Activated naive CD8-positive, alpha-beta T cell (primary cell): ENCODE results near the gene KCP.
A peak's percentile ranks its signal among the peaks of the same experiment; 100 is the strongest.

Experiments
- H3K27ac Mint-ChIP-seq: one replicate; pipeline ENCODE4 v1.8.0; 2021; ENCODE audit warnings: mixed read lengths
- H3K27me3 Mint-ChIP-seq: one replicate; pipeline ENCODE4 v1.8.0; 2021; ENCODE audit warnings: mixed read lengths
- H3K36me3 Mint-ChIP-seq: one replicate; pipeline ENCODE4 v1.8.0; 2021; ENCODE audit warnings: mixed read lengths
- H3K4me1 Mint-ChIP-seq: one replicate; pipeline ENCODE4 v1.8.0; 2021; ENCODE audit warnings: low read depth, mixed read lengths
- H3K4me3 Mint-ChIP-seq: one replicate; pipeline ENCODE4 v1.8.0; 2021; ENCODE audit warnings: mild to moderate bottlenecking, mixed read lengths
- H3K9me3 Mint-ChIP-seq: one replicate; pipeline ENCODE4 v1.8.0; 2021; ENCODE audit warnings: low read depth, mixed read lengths

The KCP gene

DNA sequence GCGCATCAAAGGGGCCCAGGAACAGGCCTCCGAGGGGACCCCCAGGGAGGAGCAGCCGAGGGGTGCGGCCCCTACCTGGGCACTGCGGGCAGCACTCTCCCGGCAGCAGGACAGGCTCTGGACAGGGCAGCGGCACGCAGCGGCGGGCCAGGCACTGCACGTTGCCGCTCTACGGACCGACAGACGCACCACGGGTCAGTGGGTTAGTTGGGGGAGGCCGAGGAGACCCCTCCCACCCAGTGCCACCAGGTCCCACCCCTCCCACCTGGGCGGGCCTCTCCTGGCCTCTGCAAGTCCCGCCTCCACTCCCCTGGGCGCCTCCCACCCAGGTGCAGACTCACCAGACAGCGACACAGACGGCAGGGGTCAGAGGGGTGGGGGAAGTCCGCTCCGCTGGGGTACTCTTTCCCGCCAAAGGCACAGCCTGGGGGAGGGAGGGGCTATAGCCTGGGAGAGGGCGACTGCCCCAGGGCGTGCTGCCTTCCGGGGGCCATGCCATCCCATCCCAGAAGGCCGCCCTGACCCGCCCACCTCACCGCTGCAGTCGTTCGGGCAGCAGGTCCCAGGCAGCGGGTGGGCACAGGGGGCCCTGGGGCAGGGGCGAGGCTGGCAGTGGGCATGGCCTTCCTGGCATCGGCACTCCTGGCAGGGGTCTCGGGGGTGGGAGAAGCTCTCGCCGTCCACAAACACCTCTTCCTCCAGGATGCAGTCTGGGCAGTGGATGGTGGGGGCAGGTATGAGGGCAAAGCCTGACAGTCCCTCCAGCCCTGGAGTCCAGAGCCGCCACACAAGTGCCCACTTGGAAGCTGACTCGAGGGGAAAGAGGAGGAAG is 19.2 kb downstream of the KCP start:
- peaks cover 2% of the 10 kb centered on the region for H3K4me1 Mint-ChIP-seq
- peaks cover 3% of the 10 kb centered on the region for H3K27me3 Mint-ChIP-seq
- H3K36me3 Mint-ChIP-seq, result no peaks in the 10 kb centered on the region
- H3K27ac Mint-ChIP-seq, result no peak overlapping the region
- H3K9me3 Mint-ChIP-seq, result no peaks in the 10 kb centered on the region
- H3K4me3 Mint-ChIP-seq, result peak overlapping the region; percentile 32

DNA sequence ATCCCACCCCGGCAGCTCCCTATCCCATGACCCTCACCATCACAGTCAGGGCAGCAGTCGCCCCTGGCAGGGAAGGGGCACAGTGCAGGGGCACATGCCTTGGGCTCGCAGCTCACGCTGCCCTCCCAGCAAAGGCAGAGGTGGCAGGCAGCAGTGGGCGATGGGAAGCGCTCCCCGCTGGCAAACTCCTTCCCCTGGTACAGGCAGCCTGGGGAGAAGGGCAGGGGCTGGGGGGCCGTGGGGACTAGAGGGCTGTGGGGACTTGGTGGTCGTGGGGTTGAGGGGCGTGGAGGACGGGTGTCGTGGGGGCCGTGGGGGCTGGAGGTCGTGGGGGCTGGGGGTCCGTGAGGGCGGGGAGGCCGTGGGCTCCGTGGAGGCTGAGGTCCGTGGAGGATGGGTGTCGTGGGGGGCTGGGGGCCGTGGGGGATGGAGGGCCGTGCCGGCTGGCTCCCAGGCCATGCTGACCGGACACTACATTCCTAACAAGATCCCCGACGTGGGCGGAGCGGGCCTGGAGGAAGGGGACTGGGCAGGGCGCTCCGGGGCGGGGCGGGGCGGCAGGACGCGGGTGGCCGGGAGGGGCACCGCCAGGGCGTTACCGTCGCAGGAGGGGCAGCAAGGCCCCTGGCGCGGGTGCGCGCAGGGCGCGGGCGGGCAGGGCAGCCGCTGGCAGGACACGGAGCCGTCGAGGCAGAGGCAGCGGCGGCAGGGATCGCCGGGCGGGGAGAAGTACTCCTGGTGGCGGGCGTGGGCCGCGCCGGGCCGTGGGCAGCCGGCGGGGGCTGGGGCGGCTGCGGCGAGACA is 20.0 kb downstream of the KCP start:
- Mint-ChIP-seq H3K9me3 (no peaks in the 10 kb centered on the region), H3K4me3 (peak overlapping the region; percentile 49), H3K36me3 (no peaks in the 10 kb centered on the region), H3K27ac (no peak overlapping the region), H3K27me3 (peaks cover 6% of the 10 kb centered on the region), H3K4me1 (peaks cover 2% of the 10 kb centered on the region)

DNA sequence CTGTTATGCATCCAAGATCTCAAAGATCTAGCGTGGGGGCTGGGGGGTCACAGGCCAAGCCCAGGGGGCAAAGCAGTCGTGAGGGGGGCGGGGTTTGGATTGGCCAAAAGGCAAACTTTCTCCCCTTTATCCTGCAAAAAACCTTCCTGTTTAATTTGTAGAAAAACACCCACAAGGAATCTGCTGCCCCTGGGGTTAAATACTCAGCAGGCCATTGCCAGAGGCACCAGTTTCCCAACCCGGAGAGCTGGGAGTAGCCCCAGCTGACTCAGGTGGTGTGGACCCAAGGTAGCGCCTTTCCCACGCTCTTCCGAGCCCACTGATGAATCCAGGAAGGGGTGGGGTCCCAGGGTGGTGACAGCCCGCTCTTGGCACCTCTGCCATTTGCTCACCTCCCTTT is 21.4 kb downstream of the KCP start:
- Mint-ChIP-seq H3K36me3 (no peaks in the 10 kb centered on the region), H3K27me3 (peaks cover 6% of the 10 kb centered on the region), H3K4me1 (peaks cover 2% of the 10 kb centered on the region), H3K27ac (no peak overlapping the region), H3K9me3 (no peaks in the 10 kb centered on the region), H3K4me3 (no peak overlapping the region)

- no peaks in the 10 kb centered on the region for H3K9me3 Mint-ChIP-seq
- no peak overlapping the region for H3K27ac Mint-ChIP-seq
- no peak overlapping the region for H3K4me3 Mint-ChIP-seq
- peaks cover 6% of the 10 kb centered on the region for H3K27me3 Mint-ChIP-seq
- H3K4me1 Mint-ChIP-seq, result peaks cover 2% of the 10 kb centered on the region
- H3K36me3 Mint-ChIP-seq, result no peaks in the 10 kb centered on the region
Observed at GRCh38 chr7:128888756-128889095, 21.8 kb downstream of the KCP start.

GRCh38 chr7:128888039-128888755 is 22.3 kb downstream of the KCP start:
- H3K9me3 Mint-ChIP-seq, result no peaks in the 10 kb centered on the region
- no peak overlapping the region for H3K4me3 Mint-ChIP-seq
- H3K4me1 Mint-ChIP-seq, result peaks cover 4% of the 10 kb centered on the region
- H3K36me3 Mint-ChIP-seq, result no peaks in the 10 kb centered on the region
- no peak overlapping the region for H3K27ac Mint-ChIP-seq
- H3K27me3 Mint-ChIP-seq, result peaks cover 6% of the 10 kb centered on the region

DNA sequence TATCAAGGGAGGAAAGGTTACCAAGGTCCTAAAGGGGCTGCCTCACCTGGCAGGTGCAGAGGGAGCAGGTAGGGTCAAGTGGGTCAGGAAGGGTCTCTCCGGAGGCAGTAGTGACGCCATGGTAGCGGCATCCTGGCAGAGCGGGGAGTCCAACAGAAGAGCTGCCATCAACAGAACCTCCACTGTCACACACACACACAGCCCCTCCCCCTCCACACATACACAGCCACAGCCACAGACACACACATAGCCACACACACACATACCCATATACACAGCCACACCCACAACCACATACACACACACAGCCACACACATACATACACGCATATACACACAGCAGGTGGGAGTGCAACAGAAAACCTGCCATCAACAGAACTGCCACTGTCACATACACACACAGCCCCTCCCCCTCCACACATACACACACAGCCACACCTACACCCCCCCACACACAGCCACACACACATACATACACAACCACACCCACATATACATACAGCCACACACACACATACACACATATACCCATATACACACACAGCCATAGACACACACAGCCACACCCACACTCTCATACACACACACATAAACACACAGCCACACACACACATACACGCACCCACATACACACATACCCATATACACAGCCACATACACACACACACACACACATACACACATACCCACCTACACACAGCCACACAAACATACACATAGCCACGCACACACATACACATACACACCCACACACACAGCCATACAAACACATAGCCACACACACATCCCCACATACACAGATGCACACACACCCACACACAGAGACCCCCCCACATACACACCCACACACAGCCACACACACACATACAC is 23.1 kb downstream of the KCP start:
- Mint-ChIP-seq H3K27ac (no peak overlapping the region), H3K36me3 (no peaks in the 10 kb centered on the region)

DNA sequence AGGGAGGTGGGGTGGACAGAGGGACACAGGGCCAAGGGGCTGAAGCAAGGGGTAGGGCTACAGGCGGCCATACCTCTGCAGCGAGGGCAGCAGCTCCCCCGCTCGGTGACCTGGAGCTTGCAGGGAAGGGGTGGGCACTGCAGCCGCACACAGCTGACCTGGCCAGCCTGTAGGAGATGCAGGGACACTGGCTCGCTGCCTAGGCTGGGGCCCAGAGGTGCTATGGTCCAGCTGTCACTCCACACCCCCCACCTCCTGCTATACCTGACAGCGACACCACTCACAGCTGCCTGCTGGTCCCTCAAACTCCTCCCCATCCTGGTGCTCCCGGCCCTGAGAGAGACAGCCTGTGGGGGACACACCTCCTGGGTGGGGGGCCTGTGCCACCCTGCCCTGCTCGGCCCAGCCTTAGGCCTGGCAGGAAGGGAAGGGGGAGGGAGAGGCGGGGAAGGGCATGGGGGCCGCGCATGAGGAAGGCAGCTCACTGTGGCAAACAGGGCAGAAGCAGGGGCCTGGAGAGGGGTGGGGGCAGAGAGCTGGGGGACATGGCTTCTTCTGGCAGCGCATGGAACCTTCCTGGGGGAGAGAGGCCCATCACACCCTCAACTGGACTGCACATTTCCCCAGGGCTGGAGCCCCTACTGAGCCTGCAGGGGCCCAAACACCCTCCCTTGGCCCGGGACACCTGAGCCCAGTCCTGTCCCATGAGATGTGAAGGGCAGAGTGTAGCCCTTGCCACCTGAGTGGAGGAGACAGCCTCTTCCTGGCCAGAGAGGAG is 23.9 kb downstream of the KCP start:
- Mint-ChIP-seq H3K27ac (no peak overlapping the region), H3K27me3 (peaks cover 3% of the 10 kb centered on the region), H3K36me3 (no peaks in the 10 kb centered on the region), H3K4me1 (peaks cover 4% of the 10 kb centered on the region), H3K4me3 (no peak overlapping the region), H3K9me3 (no peaks in the 10 kb centered on the region)

More for the DNA sequence above, 23.1 kb downstream of the KCP start:
- H3K4me1 Mint-ChIP-seq, result peaks cover 4% of the 10 kb centered on the region
- H3K9me3 Mint-ChIP-seq, result no peaks in the 10 kb centered on the region
- H3K4me3 Mint-ChIP-seq, result no peak overlapping the region
- H3K27me3 Mint-ChIP-seq, result peaks cover 6% of the 10 kb centered on the region

DNA sequence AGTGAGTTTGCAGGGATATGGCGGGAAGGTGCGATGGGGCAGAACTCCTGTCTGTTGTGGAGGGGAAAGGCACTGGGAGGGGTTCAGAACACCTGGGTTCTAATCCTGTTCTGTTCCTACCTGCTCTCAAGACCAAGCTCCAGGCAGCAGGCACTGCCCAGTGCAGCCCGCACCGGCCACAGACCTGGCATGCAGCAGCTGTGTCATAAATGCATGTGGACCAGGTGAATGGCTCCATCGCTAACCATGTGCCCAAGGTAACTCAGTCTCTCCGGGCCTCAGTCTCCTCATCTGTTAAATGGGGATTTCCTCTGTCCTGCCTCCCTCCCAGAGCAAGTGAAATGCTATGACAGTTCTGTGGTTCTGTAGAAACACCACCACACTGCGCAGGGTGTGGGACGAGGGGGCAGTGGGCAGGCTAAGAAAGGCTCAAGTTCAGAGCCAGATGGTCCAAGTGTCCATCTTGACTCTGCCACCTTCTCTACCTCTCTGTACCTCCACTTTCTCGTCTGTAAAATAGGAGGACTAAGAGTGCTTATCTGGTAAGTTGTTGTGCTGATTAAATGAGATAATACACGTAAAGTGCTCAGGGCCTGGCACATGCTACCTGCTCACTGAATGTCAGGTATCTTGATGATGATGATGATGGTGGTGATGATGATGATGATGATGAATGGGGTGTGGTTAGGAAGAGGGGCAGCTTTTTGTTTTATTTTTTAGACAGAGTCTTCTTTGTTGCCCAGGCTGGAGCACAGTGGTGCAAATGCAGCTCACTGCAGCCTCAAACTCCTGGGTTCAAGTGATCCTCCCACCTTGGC is 24.9 kb downstream of the KCP start:
- no peak overlapping the region for H3K4me3 Mint-ChIP-seq
- H3K4me1 Mint-ChIP-seq, result peaks cover 4% of the 10 kb centered on the region
- peaks cover 5% of the 10 kb centered on the region for H3K27me3 Mint-ChIP-seq
- no peaks in the 10 kb centered on the region for H3K9me3 Mint-ChIP-seq
- H3K27ac Mint-ChIP-seq, result no peak overlapping the region
- no peaks in the 10 kb centered on the region for H3K36me3 Mint-ChIP-seq

GRCh38 chr7:128884561-128885369 is 25.7 kb downstream of the KCP start:
- peaks cover 4% of the 10 kb centered on the region for H3K4me1 Mint-ChIP-seq
- H3K9me3 Mint-ChIP-seq, result no peaks in the 10 kb centered on the region
- H3K4me3 Mint-ChIP-seq, result no peak overlapping the region
- no peaks in the 10 kb centered on the region for H3K36me3 Mint-ChIP-seq
- peaks cover 5% of the 10 kb centered on the region for H3K27me3 Mint-ChIP-seq
- no peak overlapping the region for H3K27ac Mint-ChIP-seq

DNA sequence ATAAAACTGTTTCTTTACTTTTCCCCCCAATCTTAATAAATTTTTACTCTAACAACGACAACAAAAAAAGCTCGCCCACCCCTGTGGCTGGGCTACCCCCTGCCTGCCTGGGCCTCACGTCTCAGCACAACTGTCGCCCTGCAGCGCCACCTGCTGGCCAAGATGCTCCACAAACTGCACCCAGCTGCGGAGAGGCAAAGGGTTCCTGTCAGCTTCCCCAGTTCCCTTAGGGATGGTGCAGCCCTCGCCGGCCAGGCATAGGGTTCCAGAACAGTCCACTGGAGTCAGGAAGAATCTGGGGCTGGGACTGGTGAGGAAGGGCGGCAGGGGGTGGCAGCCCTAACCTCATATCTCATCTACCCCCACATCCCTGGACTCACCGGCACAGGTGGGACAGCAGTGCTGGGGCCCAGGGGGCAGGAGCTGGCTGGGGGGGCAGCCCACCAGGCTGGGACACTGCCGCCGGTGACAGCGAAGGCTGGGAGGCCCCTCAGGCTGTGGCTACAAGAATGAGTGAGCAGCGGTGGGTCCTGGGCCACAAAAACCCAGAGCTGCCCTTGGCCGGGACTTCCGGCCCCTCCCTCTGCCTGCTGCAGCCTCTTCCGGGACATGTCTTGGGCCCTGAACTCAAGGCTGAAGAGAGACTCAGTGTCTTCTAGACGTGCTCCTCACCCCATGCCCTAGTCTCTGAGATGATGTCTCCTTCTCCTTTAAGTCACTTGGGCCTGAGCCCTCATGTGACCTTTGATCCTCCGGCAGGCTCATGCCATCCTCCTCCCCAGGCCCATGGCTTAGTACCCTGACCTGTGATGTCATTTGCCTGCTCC is 26.7 kb downstream of the KCP start:
- peak overlapping the region; percentile 50 for H3K27ac Mint-ChIP-seq
- H3K27me3 Mint-ChIP-seq, result peaks cover 5% of the 10 kb centered on the region
- H3K9me3 Mint-ChIP-seq, result no peaks in the 10 kb centered on the region
- no peaks in the 10 kb centered on the region for H3K36me3 Mint-ChIP-seq
- H3K4me1 Mint-ChIP-seq, result peaks cover 2% of the 10 kb centered on the region
- no peak overlapping the region for H3K4me3 Mint-ChIP-seq

DNA sequence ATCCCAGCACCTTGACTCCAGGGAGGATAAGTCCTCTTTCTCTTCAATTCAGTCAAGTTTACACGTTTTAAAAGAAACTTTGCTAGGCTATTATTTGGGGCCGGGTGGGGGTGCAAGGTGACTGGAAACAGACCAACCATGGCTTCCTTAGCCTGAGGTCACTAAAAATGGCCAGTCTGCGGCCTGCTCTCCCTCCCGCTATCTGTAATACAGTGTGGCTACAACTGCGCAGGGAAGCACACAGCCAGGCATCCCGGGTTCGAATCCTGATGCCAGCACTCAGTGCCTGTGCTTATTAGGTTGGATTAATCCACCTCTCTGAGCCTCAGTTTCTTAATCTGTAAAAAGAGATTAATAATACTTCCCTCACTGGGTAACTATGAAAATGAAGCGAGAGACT is 28.4 kb downstream of the KCP start:
- H3K27me3 Mint-ChIP-seq, result peaks cover 5% of the 10 kb centered on the region
- H3K27ac Mint-ChIP-seq, result no peak overlapping the region
- H3K9me3 Mint-ChIP-seq, result no peaks in the 10 kb centered on the region
- H3K36me3 Mint-ChIP-seq, result no peaks in the 10 kb centered on the region
- peaks cover 6% of the 10 kb centered on the region for H3K4me1 Mint-ChIP-seq
- H3K4me3 Mint-ChIP-seq, result no peak overlapping the region
